Measurements from ENCODE around the gene RIBC2.

The RIBC2 gene

GRCh38 chr22:45455212-45455611 lies 41.7 kb downstream of the RIBC2 start:
- DNase-seq (ENCODE audit: low read depth, low spot score) = no peak
- ChIA-PET CTCF (interaction anchor here (1.1 to 4.4 kb wide), 3 partner anchors 12 to 14 kb away, joined by 3 to 21 read pairs (median 4); no protein-coding TSS in a partner anchor), POLR2A (no interaction called here)
- no peak overlapping the region for H3K4me3 ChIP-seq (ENCODE audit: low read depth, low read length)
- no peak for TF ChIP-seq CTCF (IDR thresholded peaks at IDR 0.05; ENCODE audit: insufficient read depth, low read length, missing control alignments)

DNA sequence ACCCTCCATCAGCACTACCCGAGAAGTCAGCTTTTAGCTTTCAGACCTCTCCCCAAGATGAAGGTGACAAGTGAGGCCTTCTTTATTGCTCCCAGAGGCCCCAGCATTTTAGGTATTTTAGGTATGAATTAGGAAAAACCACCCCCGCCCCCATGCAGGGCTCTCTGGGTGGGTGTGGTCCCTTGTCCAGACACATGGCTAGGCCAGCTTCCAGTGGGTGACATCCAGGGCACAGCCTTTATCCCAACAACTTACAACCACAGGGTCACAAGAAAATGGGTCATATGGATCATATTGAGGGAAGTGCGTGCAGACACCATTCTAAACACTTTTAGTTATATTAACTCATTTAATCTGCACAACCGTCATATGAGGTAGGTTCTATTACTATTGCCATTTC lies 42.1 kb downstream of the RIBC2 start:
- no peak for DNase-seq (ENCODE audit: low read depth, low spot score)
- ChIA-PET POLR2A (no interaction called here), CTCF (interaction anchor here (1.0 to 1.1 kb wide), 2 partner anchors 12 to 14 kb away, joined by 3 read pairs; no protein-coding TSS in a partner anchor)
- H3K4me3 ChIP-seq (ENCODE audit: low read depth, low read length) = no peak overlapping the region
- TF ChIP-seq CTCF (IDR thresholded peaks at IDR 0.05; ENCODE audit: insufficient read depth, low read length, missing control alignments) = no peak

DNA sequence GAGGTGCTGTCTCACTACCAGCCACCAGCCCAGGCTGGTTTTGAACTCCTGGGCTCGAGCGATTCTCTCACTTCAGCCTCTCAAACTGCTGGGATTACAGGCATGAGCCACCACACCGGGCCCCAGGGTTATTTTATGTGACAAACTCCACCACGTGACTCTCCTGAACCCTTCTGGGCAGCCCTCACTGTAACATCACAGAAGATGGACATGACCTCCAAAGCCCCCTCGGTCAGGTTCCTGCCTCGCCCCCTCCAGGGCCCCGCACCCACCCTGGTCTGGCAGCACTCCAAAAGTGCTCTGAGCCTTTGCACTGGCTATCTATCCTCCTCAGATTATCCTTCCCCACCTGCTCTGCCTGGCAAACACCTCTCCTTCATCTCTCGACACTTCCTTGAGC lies 43.3 kb downstream of the RIBC2 start:
- TF ChIP-seq CTCF (IDR thresholded peaks at IDR 0.05; ENCODE audit: insufficient read depth, low read length, missing control alignments) = no peak
- ChIA-PET CTCF (interaction anchor here (1.0 kb wide), 1 partner anchor 13 kb away, joined by 3 read pairs; no protein-coding TSS in a partner anchor), POLR2A (no interaction called here)

DNA sequence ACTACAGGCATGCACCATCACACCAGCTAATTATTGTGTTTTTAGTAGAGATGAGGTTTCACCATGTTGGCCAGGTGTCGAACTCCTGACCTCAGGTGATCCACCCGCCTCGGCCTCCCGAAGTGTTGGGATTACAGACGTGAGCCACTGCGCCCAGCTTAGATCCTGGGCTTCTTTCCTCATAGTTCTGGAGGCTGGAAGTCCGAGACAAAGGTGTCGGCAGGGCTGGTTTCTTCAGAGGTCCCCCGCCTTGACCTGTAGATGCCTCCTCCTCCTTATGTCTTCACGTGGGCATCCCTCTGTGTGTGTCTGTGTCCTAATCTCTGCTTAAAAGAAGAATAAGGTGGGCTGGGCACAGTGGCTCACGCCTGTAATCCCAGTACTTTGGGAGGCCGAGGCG lies 45.0 kb downstream of the RIBC2 start:
- DNase-seq (ENCODE audit: low read depth, low spot score) = no peak
- CTCF ChIA-PET = no interaction called here
- H3K4me3 ChIP-seq (ENCODE audit: low read depth, low read length) = no peak overlapping the region
- TF ChIP-seq CTCF (IDR thresholded peaks at IDR 0.05; ENCODE audit: insufficient read depth, low read length, missing control alignments) = no peak
- POLR2A ChIA-PET = no interaction called here

More for the DNA sequence above, 43.3 kb downstream of the RIBC2 start:
- no peak overlapping the region for H3K4me3 ChIP-seq (ENCODE audit: low read depth, low read length)
- no peak for DNase-seq (ENCODE audit: low read depth, low spot score)

GRCh38 chr22:45459235-45459634 lies 45.7 kb downstream of the RIBC2 start:
- DNase-seq (ENCODE audit: low read depth, low spot score) = no peak
- TF ChIP-seq CTCF (IDR thresholded peaks at IDR 0.05; ENCODE audit: insufficient read depth, low read length, missing control alignments) = no peak
- POLR2A ChIA-PET = no interaction called here
- CTCF ChIA-PET = no interaction called here
- H3K4me3 ChIP-seq (ENCODE audit: low read depth, low read length) = no peak overlapping the region

- ChIA-PET POLR2A (no interaction called here), CTCF (interaction anchor here (0.7 to 1.3 kb wide), 2 partner anchors 18 to 19 kb away, joined by 3 read pairs; no protein-coding TSS in a partner anchor)
- no peak overlapping the region for H3K4me3 ChIP-seq (ENCODE audit: low read depth, low read length)
- no peak for TF ChIP-seq CTCF (IDR thresholded peaks at IDR 0.05; ENCODE audit: insufficient read depth, low read length, missing control alignments)
- no peak for DNase-seq (ENCODE audit: low read depth, low spot score)
Measured at GRCh38 chr22:45460288-45461109, 47.0 kb downstream of the RIBC2 start.
